ENCODE data around the gene ANAPC1.
"Not testable (repeated sequence)": the region's sequence is repeated elsewhere in the genome, so short reads cannot be mapped to it uniquely, and the experiment has no call there.

The ANAPC1 gene

GRCh38 chr2:111747410-111748115 is 136.4 kb downstream of the ANAPC1 start:
- peak; percentile 45 for TF ChIP-seq CTCF (IDR thresholded peaks at IDR 0.05; ENCODE audit: insufficient read depth, low read depth, low read length, missing control alignments)
- not testable (repeated sequence) for H3K4me3 ChIP-seq (ENCODE audit: low read depth, low read length)

GRCh38 chr2:111744751-111745150 is 139.2 kb downstream of the ANAPC1 start:
- not testable (repeated sequence) for DNase-seq (ENCODE audit: low read depth); H3K4me3 ChIP-seq (ENCODE audit: low read depth, low read length)

More at GRCh38 chr2:111747410-111748115, 136.4 kb downstream of the ANAPC1 start:
- DNase-seq (ENCODE audit: low read depth): peak; percentile 2

GRCh38 chr2:111741517-111741916 is 142.5 kb downstream of the ANAPC1 start:
- DNase-seq (ENCODE audit: low read depth); H3K4me3 ChIP-seq (ENCODE audit: low read depth, low read length): not testable (repeated sequence)

- TF ChIP-seq CTCF (IDR thresholded peaks at IDR 0.05; ENCODE audit: insufficient read depth, low read depth, low read length, missing control alignments): peak; percentile 24
- not testable (repeated sequence) for H3K4me3 ChIP-seq (ENCODE audit: low read depth, low read length); DNase-seq (ENCODE audit: low read depth)
Measured at GRCh38 chr2:111735838-111736721, 147.9 kb downstream of the ANAPC1 start.

GRCh38 chr2:111735420-111735819 is 148.6 kb downstream of the ANAPC1 start:
- not testable (repeated sequence) for DNase-seq (ENCODE audit: low read depth); H3K4me3 ChIP-seq (ENCODE audit: low read depth, low read length)

GRCh38 chr2:111729812-111730458 is 154.1 kb downstream of the ANAPC1 start:
- not testable (repeated sequence) for H3K4me3 ChIP-seq (ENCODE audit: low read depth, low read length); DNase-seq (ENCODE audit: low read depth)

- not testable (repeated sequence) for H3K4me3 ChIP-seq (ENCODE audit: low read depth, low read length); DNase-seq (ENCODE audit: low read depth)
Measured at GRCh38 chr2:111727611-111728110, 156.3 kb downstream of the ANAPC1 start.

GRCh38 chr2:111725742-111726141 is 158.3 kb downstream of the ANAPC1 start:
- peak; percentile 30 for DNase-seq (ENCODE audit: low read depth)
- peak; percentile 20 for TF ChIP-seq CTCF (IDR thresholded peaks at IDR 0.05; ENCODE audit: insufficient read depth, low read depth, low read length, missing control alignments)
- H3K4me3 ChIP-seq (ENCODE audit: low read depth, low read length): not testable (repeated sequence)

- H3K4me3 ChIP-seq (ENCODE audit: low read depth, low read length): not testable (repeated sequence)
Measured at GRCh38 chr2:111719610-111720009, 164.4 kb downstream of the ANAPC1 start.

More at GRCh38 chr2:111719610-111720009, 164.4 kb downstream of the ANAPC1 start:
- not testable (repeated sequence) for DNase-seq (ENCODE audit: low read depth)

Measured in GM12865 (cell line).